Ovary (tissue), 9 donors: ENCODE data around the gene RERE. TPM values are rescaled to one million over a fixed set of nuclear protein-coding genes. Genes with fewer than 3 reads are reported as not detected.

ENCODE experiments used
- DNase-seq, 5 donors: peaks; one replicate each; pipeline ENCODE4 v3.0.0-alpha.2; 2019 to 2020
- H3K27ac ChIP-seq, 2 donors: fragments of 200-600 bp; one replicate each; pipeline versions ENCODE4 v1.5.1 to v1.8.0; 2019 to 2022
- H3K27me3 ChIP-seq: fragments of 200-600 bp; one replicate; pipeline ENCODE4 v1.8.0; 2022
- H3K36me3 ChIP-seq: fragments of 200-600 bp; sonication (generic); one replicate; pipeline ENCODE4 v1.5.1; 2019
- H3K4me1 ChIP-seq: one replicate; pipeline ENCODE4 v1.8.1; 2013; ENCODE audit warnings: mild to moderate bottlenecking, moderate library complexity; ENCODE audit not compliant: insufficient read depth
- H3K4me3 ChIP-seq: fragments of 200-600 bp; sonication (generic); one replicate; pipeline ENCODE4 v1.5.1; 2017
- H3K9me3 ChIP-seq, 2 donors: fragments of 200-600 bp in 1 of 2; sonication (generic) in 1 of 2; one replicate each; pipeline versions ENCODE4 v1.5.1 to v1.8.1; 2013 to 2019; ENCODE audit warnings: mild to moderate bottlenecking in 1 of 2, moderate library complexity in 1 of 2
- EP300 ChIP-seq: sonication (generic); formaldehyde crosslinking; IDR thresholded peaks from one replicate; pipeline ENCODE4 v1.6.1; 2017; ENCODE audit warnings: antibody characterized with exemption
- POLR2A ChIP-seq: fragments of 450-650 bp; IDR thresholded peaks from one replicate; pipeline ENCODE4 v1.6.1; 2017; ENCODE audit warnings: antibody characterized with exemption, mild to moderate bottlenecking, moderate library complexity
- WGBS, 3 donors: extraction: QIAGEN DNeasy Blood & Tissue Kit in 1 of 3; methylation state at CpG; one replicate each; pipeline versions ENCODE4 v1.1.5 to v1.1.7; 2013 to 2017; 5-methylcytosine and 5-hydroxymethylcytosine counted together
- intact Hi-C, 4 donors: fragments of 100-400 bp; cut with DNase I; formaldehyde crosslinking; loops; one replicate each; pipeline versions ENCODE4 v1.11.0 to v1.15.1; 2022 to 2023
- polyA plus RNA-seq, 2 donors: library from polyadenylated mRNA; stranded (reverse); fragments of 200-250 nt in 1 of 2; fragments of 350-450 nt in 1 of 2; fragmentation: Illumina TruSeq in 1 of 2; extraction: RNeasy Lipid Tissue Mini Kit (QIAGEN cat#74804) in 1 of 2; gene quantifications; one replicate each; pipeline ENCODE4 v1.2.3, GENCODE V29; 2013 to 2014
- total RNA-seq, 7 donors: library from RNA; depleted of rRNA in 2 of 7; stranded (reverse); fragments of >200 nt in 2 of 7; fragmentation: NEBNext Ultra II Directional in 3 of 7; extraction: Animal tissue kit (Norgen Biotek cat#: 25700) in 3 of 7; gene quantifications; one replicate each; pipeline versions ENCODE4 v1.1.0 to v1.2.4, GENCODE V29; 2016 to 2023
- TF ChIP-seq, protein P1 (sequence below), 3 donors: fragments of 450-650 bp in 2 of 3; fragments of 200-600 bp in 1 of 3; IDR thresholded peaks; one replicate each; pipeline versions ENCODE4 v1.5.1 to v1.8.0; 2016 to 2022; ENCODE audit warnings: antibody characterized with exemption in 3 of 3, mild to moderate bottlenecking in 1 of 3
- donor health status: DM: no; HTN: no; CAD: no; lungs with moderate emphysema.
- donor health status: DM: no; HTN: no; CAD: no.
- donor health status: Bipolar disorder and iron deficiency.
- donor health status: DM: yes; HTN: yes; CAD: no.
- donor health status: DM: no; HTN: no; CAD: no.
- donor health status: DM: yes; HTN: yes; CAD: no.

RERE gene
- total and polyA plus RNA-seq, 9 donors = 36.7 to 119 (median 114) TPM

DNA sequence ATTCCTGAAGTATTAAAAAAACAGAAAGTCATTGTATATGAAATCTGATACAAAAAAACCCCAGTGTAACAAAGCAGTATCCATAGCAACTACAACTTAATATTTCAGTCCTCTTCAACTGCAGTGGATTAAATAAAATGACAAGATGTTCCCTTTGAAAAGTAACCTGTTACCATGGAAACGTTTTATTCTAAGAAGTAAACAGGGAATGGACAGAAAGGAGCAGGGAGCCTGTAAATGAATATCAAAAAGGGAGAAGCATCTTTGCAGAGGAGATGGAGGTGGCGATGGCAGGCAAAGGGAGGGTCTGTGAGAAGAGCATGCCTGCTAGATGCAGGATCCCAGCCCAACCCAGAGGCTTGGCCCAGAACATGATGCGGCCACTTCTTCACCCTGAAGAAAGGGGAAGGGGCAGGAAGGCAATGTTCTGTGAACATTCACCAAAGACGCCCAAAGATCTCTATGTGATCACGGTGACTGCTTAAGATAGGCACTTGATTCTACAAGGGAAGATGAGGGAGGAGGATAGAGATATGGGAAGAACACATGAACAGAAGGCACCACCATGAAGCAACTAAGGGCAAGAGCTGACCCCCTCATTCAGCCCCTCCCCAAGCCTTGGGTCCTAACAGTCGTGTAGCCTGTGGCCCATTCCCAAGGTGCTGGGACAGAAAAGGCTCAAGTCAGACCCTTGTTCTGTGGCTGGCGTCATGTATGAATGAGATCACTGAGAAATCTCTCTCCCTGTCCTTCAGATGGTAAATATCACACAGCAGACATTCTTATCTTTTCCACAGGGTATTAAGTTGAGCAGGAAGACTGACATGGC lies 299.6 kb downstream of the RERE start:
- DNase-seq = no peak
- 75 to 78% (median 76%) methylated on average over 7 of the region's 7 CpGs for WGBS, 3 donors
- Histone ChIP-seq H3K27ac (no peak overlapping the region), H3K9me3 (no peaks in the 10 kb centered on the region), H3K36me3 (no peaks in the 10 kb centered on the region), H3K27me3 (no peaks in the 10 kb centered on the region), H3K4me3 (no peak overlapping the region), H3K4me1 (peaks cover 6% of the 10 kb centered on the region)
- intact Hi-C loops = no loop called here
- TF ChIP-seq EP300 = no peak
- TF ChIP-seq, protein P1, sequence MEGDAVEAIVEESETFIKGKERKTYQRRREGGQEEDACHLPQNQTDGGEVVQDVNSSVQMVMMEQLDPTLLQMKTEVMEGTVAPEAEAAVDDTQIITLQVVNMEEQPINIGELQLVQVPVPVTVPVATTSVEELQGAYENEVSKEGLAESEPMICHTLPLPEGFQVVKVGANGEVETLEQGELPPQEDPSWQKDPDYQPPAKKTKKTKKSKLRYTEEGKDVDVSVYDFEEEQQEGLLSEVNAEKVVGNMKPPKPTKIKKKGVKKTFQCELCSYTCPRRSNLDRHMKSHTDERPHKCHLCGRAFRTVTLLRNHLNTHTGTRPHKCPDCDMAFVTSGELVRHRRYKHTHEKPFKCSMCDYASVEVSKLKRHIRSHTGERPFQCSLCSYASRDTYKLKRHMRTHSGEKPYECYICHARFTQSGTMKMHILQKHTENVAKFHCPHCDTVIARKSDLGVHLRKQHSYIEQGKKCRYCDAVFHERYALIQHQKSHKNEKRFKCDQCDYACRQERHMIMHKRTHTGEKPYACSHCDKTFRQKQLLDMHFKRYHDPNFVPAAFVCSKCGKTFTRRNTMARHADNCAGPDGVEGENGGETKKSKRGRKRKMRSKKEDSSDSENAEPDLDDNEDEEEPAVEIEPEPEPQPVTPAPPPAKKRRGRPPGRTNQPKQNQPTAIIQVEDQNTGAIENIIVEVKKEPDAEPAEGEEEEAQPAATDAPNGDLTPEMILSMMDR (IDR thresholded peaks at IDR 0.05) = no peak
- no peak for TF ChIP-seq POLR2A

DNA sequence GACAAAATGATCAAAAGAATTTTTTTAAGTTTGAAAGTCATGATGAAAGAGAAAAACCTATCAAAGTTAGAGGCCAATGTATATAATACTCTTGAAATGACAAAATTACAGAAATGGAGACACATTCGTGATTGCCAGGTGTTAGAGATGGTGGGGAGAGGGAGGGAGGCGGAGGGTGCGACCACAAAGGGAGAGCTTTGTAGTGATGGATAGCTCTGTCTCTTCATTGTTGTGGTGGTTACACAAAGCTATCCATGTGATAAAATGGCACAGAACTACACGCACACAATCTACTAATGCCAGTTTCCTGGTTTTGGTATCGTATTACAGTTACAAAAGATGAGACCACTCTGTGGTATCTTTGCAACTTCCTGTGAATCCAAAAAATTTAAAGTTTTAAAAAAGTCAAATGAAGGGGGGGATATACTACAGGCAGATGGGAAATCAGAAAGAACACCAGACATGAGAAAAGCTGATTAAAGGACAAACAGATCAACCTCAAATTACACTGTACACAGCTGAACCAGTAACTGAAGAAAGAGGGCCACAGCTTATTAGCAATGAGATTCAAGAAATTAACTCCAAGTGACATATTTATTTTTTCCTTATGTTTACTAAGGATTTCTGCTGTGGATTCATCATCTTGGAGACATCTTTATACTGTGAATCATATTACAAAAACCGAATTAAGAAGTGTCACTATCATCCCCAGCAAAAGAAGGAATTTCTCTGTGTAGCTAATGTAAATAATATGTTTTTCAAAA lies 300.5 kb downstream of the RERE start:
- H3K27ac ChIP-seq = no peak overlapping the region
- TF ChIP-seq, protein P1 (IDR thresholded peaks at IDR 0.05) = no peak
- TF ChIP-seq EP300 (no peak), POLR2A (no peak)

DNA sequence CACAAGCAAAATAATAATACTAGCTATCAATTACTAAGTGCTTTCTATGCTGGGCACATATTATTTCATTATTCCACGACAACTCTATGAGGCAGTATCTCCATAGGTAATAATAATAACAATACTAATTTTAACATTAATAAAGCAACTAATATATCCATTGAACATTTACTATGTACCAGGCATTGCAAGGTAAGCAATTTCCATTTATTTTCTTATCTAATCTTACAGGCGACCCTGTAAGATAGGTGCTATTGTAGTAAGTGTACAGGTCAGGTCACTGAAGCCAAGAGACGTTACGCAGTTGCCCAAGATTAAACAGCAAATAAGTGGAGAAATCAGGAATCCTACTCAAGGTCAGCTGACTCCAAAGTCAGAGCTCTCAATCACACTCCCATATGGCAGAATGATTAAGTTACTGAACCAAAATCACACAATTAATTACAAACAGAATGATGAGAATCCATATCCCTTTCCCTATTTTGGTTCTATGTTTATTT lies 301.1 kb downstream of the RERE start:
- no peak overlapping the region for H3K27ac ChIP-seq
- no peaks in the 10 kb centered on the region for H3K27me3 ChIP-seq
- WGBS, 3 donors = 76 to 83% (median 82%) methylated on average over 4 of the region's 4 CpGs
- no peaks in the 10 kb centered on the region for H3K9me3 ChIP-seq
- intact Hi-C loops = no loop called here
- H3K36me3 ChIP-seq = no peaks in the 10 kb centered on the region
- no peak for TF ChIP-seq EP300
- TF ChIP-seq POLR2A = no peak
- TF ChIP-seq, protein P1 (IDR thresholded peaks at IDR 0.05) = no peak
- H3K4me3 ChIP-seq = no peak overlapping the region
- DNase-seq = no peak
- peaks cover 8% of the 10 kb centered on the region for H3K4me1 ChIP-seq

More for the DNA sequence above, 300.5 kb downstream of the RERE start:
- no peaks in the 10 kb centered on the region for H3K36me3 ChIP-seq
- WGBS, 3 donors = 45 to 56% (median 52%) methylated on average over 6 of the region's 6 CpGs
- DNase-seq = no peak
- no peaks in the 10 kb centered on the region for H3K27me3 ChIP-seq
- no peak overlapping the region for H3K4me3 ChIP-seq
- no peaks in the 10 kb centered on the region for H3K9me3 ChIP-seq
- peaks cover 6% of the 10 kb centered on the region for H3K4me1 ChIP-seq
- intact Hi-C loops = no loop called here

DNA sequence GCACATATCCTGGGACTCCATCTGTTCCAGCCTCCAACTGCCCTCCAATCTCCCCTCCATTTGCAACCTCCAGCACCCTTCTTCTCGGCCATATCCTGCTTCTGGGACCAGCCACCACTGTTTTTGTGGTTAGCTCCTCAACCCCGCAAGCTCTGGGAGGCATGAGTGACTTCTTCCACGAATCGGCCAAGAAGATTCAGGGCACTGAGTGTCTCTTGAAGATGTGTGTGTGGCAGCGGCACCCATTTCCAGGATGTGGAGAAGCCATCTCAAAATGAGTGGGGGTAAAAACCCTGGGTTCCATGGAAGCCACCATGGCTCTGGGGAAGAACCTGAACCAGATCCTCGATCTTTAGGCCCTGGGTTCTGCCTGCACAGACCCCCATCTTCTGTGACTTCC lies 304.9 kb downstream of the RERE start:
- TF ChIP-seq POLR2A = no peak
- TF ChIP-seq, protein P1 (IDR thresholded peaks at IDR 0.05) = no peak
- no peak for TF ChIP-seq EP300
- Histone ChIP-seq H3K27ac (no peak overlapping the region), H3K9me3 (no peaks in the 10 kb centered on the region), H3K4me1 (peaks cover 17% of the 10 kb centered on the region), H3K4me3 (no peak overlapping the region), H3K36me3 (no peaks in the 10 kb centered on the region), H3K27me3 (no peaks in the 10 kb centered on the region)
- intact Hi-C loops = no loop called here
- DNase-seq = no peak
- 96 to 98% (median 97%) methylated on average over 6 of the region's 6 CpGs for WGBS, 3 donors
